Lung (tissue), 12 donors: ENCODE measurements around the gene GALNT3. TPM values are rescaled to one million over a fixed set of nuclear protein-coding genes. Genes with fewer than 3 reads are reported as not detected.

ENCODE experiments used
- ATAC-seq: fragments of 200-7000 bp; cut with Tn5 transposase; one replicate; pipeline ENCODE4 v1.9.1; 2020; ENCODE audit warnings: moderate number of reproducible peaks; ENCODE audit not compliant: insufficient read depth, low FRiP score
- DNase-seq, 3 donors: peaks; one replicate each; pipeline ENCODE4 v3.0.0-alpha.2; 2013 to 2017
- H3K27ac ChIP-seq, 2 donors: one replicate each; pipeline ENCODE4 v1.5.1; 2013; ENCODE audit warnings: mild to moderate bottlenecking in 2 of 2, moderate library complexity in 2 of 2, control low read depth in 1 of 2, inconsistent platforms in 1 of 2, low read depth in 1 of 2, low read length in 1 of 2
- H3K27me3 ChIP-seq, 3 donors: one replicate each; pipeline ENCODE4 v1.5.1; 2013; ENCODE audit warnings: low read length in 2 of 3; ENCODE audit not compliant: control insufficient read depth in 3 of 3, insufficient read depth in 3 of 3
- H3K36me3 ChIP-seq, 4 donors: one replicate each; pipeline ENCODE4 v1.5.1; 2013; ENCODE audit warnings: low read length in 4 of 4, mild to moderate bottlenecking in 1 of 4, moderate library complexity in 1 of 4; ENCODE audit not compliant: control insufficient read depth in 4 of 4, insufficient read depth in 4 of 4
- H3K4me1 ChIP-seq, 5 donors: one replicate each; pipeline ENCODE4 v1.5.1; 2013; ENCODE audit warnings: low read length in 5 of 5, mild to moderate bottlenecking in 2 of 5, moderate library complexity in 1 of 5; ENCODE audit not compliant: control insufficient read depth in 5 of 5, insufficient read depth in 5 of 5
- H3K4me3 ChIP-seq: one replicate; pipeline ENCODE4 v1.5.1; 2013; ENCODE audit warnings: mild to moderate bottlenecking, control low read depth, moderate library complexity
- H3K9ac ChIP-seq, 2 donors: one replicate each; pipeline ENCODE4 v1.5.1; 2013; ENCODE audit warnings: low read length in 2 of 2, control low read depth in 1 of 2; ENCODE audit not compliant: insufficient read depth in 1 of 2
- H3K9me3 ChIP-seq, 4 donors: one replicate each; pipeline ENCODE4 v1.5.1; 2013; ENCODE audit warnings: low read length in 3 of 4, mild to moderate bottlenecking in 1 of 4, moderate library complexity in 1 of 4; ENCODE audit not compliant: control insufficient read depth in 4 of 4, insufficient read depth in 3 of 4
- CTCF ChIP-seq: IDR thresholded peaks from 2 replicates; pipeline ENCODE4 v1.5.1; 2012; ENCODE audit warnings: mild to moderate bottlenecking; ENCODE audit errors: control extremely low read depth, extremely low read depth
- WGBS, 2 donors: extraction: QIAGEN DNeasy Blood & Tissue Kit; methylation state at CpG; one replicate each; pipeline ENCODE4 v1.1.7; 2013; 5-methylcytosine and 5-hydroxymethylcytosine counted together
- polyA plus RNA-seq, 2 donors: library from polyadenylated mRNA; stranded (reverse); fragments of 200-250 nt; gene quantifications; one replicate each; pipeline ENCODE4 v1.2.1, GENCODE V29; 2013
- total RNA-seq, 2 donors: library from RNA; depleted of rRNA in 1 of 2; stranded (reverse); fragments of >200 nt in 1 of 2; gene quantifications; one replicate each; pipeline ENCODE4 v1.2.1, GENCODE V29; 2014 to 2021
- donor health status: control.
- donor health status: control.
- donor health status: Bipolar disorder and iron deficiency.
- donor health status: healthy.
- donor health status: DM: yes; HTN: yes; CAD: no.

GALNT3 gene
- total and polyA plus RNA-seq, 4 donors = 15.4 to 41.9 (median 22.8) TPM

DNA sequence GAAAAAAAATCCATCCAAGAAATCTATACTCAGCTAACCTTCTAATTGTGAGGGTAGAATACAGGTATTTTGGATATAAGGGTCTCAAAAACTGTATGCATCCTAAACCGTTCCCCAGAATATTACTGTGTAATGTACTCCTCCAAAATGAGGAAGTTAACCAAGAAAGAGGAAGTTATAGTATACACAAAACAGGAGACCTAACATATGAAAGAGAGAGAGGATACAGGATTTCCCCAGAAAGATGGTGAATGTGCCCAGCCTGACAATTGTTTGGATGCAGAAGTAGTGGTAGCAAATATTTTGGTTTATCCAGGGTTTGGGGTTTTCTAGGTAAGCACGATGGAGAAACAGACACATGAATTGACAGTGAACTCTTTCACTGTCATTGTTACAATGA is 50.6 kb downstream of the GALNT3 start:
- ATAC-seq = no peak
- Histone ChIP-seq H3K4me1 (no peaks in the 10 kb centered on the region), H3K9ac (no peak overlapping the region), H3K27ac (no peak overlapping the region), H3K36me3 (no peaks in the 10 kb centered on the region), H3K9me3 (no peaks in the 10 kb centered on the region), H3K4me3 (no peak overlapping the region), H3K27me3 (no peaks in the 10 kb centered on the region)
- DNase-seq = no peak
- no peak for TF ChIP-seq CTCF
- 10 to 34% methylated on average over 2 of the region's 2 CpGs for WGBS, 2 donors

GRCh38 chr2:165725421-165725820 is 68.6 kb downstream of the GALNT3 start:
- Histone ChIP-seq H3K9me3 (peaks cover 0 to 1% (median 0%) of the 10 kb centered on the region in 4 donors), H3K27me3 (no peaks in the 10 kb centered on the region), H3K4me1 (no peaks in the 10 kb centered on the region), H3K9ac (no peak overlapping the region), H3K36me3 (no peaks in the 10 kb centered on the region), H3K27ac (no peak overlapping the region), H3K4me3 (no peak overlapping the region)
- ATAC-seq (no peak), DNase-seq (no peak)
- no peak for TF ChIP-seq CTCF

DNA sequence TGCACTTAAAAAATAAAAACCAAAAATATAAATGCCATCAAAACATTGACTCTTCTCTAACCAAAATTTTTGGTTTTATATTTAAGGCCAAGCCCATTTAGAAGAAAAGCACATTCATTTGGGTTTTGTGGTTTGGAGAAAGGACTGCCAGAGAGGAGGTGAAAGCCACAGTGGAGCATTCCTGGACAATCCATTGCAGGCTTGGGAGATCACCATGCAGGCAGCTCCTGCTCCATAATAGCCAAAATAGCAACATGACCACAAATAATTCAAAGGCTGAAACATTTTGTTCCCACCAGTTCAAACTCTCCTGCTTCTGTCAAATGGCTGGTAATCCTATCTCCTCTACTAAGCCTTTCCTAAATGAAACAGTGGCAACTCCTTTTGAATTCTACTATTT is 73.5 kb downstream of the GALNT3 start:
- ATAC-seq (no peak), DNase-seq (no peak)
- no peaks in the 10 kb centered on the region for H3K27me3 ChIP-seq
- no peak for TF ChIP-seq CTCF
- H3K9ac ChIP-seq = no peak overlapping the region
- no peaks in the 10 kb centered on the region for H3K4me1 ChIP-seq
- no peak overlapping the region for H3K27ac ChIP-seq
- no peak overlapping the region for H3K4me3 ChIP-seq
- H3K9me3 ChIP-seq = no peaks in the 10 kb centered on the region
- no peaks in the 10 kb centered on the region for H3K36me3 ChIP-seq

GRCh38 chr2:165718610-165719210 is 75.3 kb downstream of the GALNT3 start:
- WGBS, 2 donors = 47 to 70% methylated on average over 1 of the region's 1 CpG
- no peaks in the 10 kb centered on the region for H3K27me3 ChIP-seq
- ATAC-seq = no peak

More at GRCh38 chr2:165718610-165719210, 75.3 kb downstream of the GALNT3 start:
- H3K9me3 ChIP-seq = no peaks in the 10 kb centered on the region
- no peak for DNase-seq
- no peaks in the 10 kb centered on the region for H3K36me3 ChIP-seq
- no peak overlapping the region for H3K4me3 ChIP-seq
- H3K9ac ChIP-seq = no peak overlapping the region
- no peaks in the 10 kb centered on the region for H3K4me1 ChIP-seq
- H3K27ac ChIP-seq = no peak overlapping the region
- no peak for TF ChIP-seq CTCF
